ENCODE data around the gene LHFPL6.

The LHFPL6 gene

DNA sequence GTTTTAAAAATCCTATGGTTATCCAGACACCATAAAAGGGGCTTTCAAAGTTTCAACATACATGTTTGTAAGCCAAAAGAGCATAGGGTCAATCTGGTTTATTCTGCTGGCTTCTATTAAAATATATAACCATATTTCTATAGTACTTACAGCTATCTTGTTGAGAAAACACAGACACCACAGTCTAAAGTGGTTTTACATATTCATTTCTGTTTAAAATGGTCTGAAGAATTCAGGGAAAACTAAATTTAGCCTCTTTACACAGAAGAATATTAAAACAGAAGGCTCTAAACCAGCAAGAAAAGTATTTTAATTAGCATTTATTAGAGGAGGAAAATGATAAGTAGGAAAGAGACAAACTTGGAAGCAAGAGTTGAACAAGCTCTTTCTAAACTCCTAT, 203.9 kb downstream of the LHFPL6 start:
- no peak overlapping the region for H3K4me3 ChIP-seq (ENCODE audit: low read depth, low read length)
- TF ChIP-seq, protein P1, sequence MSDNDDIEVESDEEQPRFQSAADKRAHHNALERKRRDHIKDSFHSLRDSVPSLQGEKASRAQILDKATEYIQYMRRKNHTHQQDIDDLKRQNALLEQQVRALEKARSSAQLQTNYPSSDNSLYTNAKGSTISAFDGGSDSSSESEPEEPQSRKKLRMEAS (IDR thresholded peaks at IDR 0.05; ENCODE audit: low read depth, low read length): no peak
- TF ChIP-seq MYC (IDR thresholded peaks at IDR 0.05; ENCODE audit: low read depth, low read length) (no peak), POLR2A (IDR thresholded peaks at IDR 0.05; ENCODE audit: extremely low read depth, insufficient read length) (no peak)
- TF ChIP-seq, protein P2, sequence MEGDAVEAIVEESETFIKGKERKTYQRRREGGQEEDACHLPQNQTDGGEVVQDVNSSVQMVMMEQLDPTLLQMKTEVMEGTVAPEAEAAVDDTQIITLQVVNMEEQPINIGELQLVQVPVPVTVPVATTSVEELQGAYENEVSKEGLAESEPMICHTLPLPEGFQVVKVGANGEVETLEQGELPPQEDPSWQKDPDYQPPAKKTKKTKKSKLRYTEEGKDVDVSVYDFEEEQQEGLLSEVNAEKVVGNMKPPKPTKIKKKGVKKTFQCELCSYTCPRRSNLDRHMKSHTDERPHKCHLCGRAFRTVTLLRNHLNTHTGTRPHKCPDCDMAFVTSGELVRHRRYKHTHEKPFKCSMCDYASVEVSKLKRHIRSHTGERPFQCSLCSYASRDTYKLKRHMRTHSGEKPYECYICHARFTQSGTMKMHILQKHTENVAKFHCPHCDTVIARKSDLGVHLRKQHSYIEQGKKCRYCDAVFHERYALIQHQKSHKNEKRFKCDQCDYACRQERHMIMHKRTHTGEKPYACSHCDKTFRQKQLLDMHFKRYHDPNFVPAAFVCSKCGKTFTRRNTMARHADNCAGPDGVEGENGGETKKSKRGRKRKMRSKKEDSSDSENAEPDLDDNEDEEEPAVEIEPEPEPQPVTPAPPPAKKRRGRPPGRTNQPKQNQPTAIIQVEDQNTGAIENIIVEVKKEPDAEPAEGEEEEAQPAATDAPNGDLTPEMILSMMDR (IDR thresholded peaks at IDR 0.05; ENCODE audit: low read depth, low read length): no peak
- DNase-seq (ENCODE audit: low read depth): no peak

DNA sequence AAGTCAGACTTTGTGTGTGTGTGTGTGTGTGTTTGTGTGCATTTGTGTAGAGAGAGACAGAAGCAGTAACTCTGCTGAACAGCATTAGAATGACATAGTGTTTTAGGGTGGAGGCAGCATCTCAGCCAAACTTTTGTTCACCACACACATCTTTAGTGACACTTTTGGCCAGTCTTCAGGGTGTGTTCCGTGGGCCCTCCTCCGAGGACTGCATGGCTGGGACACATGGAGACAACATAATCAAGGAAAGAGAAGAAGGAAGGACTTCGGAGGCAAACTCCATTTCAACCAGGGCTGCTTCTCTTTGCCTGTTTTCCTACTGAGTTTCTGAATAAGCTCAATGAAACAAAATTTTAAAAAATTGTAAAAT, 205.1 kb downstream of the LHFPL6 start:
- no peak overlapping the region for H3K4me3 ChIP-seq (ENCODE audit: low read depth, low read length)
- DNase-seq (ENCODE audit: low read depth): no peak
- TF ChIP-seq, protein P1 (IDR thresholded peaks at IDR 0.05; ENCODE audit: low read depth, low read length): no peak
- TF ChIP-seq POLR2A (IDR thresholded peaks at IDR 0.05; ENCODE audit: extremely low read depth, insufficient read length) (no peak), MYC (IDR thresholded peaks at IDR 0.05; ENCODE audit: low read depth, low read length) (no peak)
- TF ChIP-seq, protein P2 (IDR thresholded peaks at IDR 0.05; ENCODE audit: low read depth, low read length): no peak

DNA sequence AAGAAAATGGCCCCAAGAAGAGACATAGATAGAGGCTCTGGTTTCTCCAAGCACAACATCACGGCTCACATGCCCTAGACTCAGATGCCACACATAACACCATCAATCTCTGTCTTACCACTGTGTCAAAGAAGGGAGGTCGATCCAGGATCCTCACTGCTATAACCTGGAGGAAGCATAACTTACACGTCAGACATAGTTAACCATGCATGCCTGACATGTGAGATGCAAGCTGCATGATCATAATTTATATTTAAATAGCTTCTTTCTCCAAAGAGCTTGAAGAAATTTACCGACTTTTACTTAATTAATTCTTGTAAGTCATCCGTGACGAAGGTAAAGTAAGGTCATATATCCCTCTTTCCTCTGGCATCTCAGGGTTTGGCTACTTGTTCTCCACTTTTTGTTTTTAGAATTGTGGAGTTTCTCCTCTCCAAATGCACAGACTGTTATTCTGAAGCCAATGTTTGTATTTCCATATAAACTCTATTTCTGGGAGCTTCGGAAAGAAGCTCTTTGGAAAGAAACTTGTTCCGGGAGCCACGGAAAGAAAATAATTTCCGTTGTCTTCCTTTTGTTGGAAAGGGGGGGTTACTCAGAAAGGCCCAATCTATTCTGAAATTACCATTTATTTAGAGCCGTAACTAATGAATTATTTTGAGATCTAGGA, 205.6 kb downstream of the LHFPL6 start:
- DNase-seq (ENCODE audit: low read depth): no peak
- TF ChIP-seq MYC (IDR thresholded peaks at IDR 0.05; ENCODE audit: low read depth, low read length) (no peak), POLR2A (IDR thresholded peaks at IDR 0.05; ENCODE audit: extremely low read depth, insufficient read length) (no peak)
- TF ChIP-seq, protein P1 (IDR thresholded peaks at IDR 0.05; ENCODE audit: low read depth, low read length): no peak
- TF ChIP-seq, protein P2 (IDR thresholded peaks at IDR 0.05; ENCODE audit: low read depth, low read length): no peak

DNA sequence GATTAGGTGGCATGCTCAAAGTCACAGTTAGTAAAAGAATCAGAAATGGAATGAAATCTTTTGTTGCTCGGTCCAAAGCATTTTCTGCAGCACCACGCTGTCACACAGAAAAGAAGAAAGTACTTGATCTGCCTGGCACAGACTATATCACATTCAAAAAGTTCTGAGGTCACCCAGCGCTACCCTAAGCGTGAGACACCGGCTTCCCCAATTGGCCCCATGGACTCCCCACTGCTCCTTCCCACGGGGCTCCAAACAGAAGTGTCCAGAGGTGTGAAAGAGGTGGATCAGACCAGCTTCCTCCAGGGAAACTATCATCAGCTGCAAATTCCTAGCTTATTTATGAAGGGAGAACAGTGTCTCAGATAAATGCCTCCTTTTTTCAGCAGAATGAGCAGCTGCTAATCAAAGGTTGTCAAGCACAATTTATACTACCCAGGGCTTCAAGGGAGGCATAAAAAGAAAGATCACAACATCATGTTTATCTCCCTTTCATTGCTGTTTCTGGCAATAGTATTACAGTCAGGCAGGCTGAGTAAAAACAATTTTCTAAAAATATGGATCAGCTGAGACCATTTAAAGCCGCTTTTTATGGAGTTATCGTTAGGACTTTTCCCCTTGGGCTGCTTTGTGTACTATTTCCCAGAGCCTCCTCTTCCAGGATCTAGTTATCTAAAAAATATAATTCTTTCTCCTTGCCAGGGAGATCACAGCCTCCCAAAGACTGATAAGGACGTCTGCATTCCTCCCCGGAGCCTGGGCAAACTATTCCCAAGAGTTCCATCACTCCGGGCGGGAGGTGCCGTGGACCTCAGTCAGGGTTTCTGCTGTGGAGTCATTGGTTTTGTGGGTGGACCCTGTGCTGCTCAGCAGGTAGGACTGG, 208.0 kb downstream of the LHFPL6 start:
- H3K4me3 ChIP-seq (ENCODE audit: low read depth, low read length): no peak overlapping the region
- TF ChIP-seq, protein P2 (IDR thresholded peaks at IDR 0.05; ENCODE audit: low read depth, low read length): no peak
- no peak for TF ChIP-seq MYC (IDR thresholded peaks at IDR 0.05; ENCODE audit: low read depth, low read length)
- TF ChIP-seq, protein P1 (IDR thresholded peaks at IDR 0.05; ENCODE audit: low read depth, low read length): no peak
- TF ChIP-seq POLR2A (IDR thresholded peaks at IDR 0.05; ENCODE audit: extremely low read depth, insufficient read length): no peak
- no peak for DNase-seq (ENCODE audit: low read depth)

More for the DNA sequence above, 205.6 kb downstream of the LHFPL6 start:
- H3K4me3 ChIP-seq (ENCODE audit: low read depth, low read length): no peak overlapping the region

DNA sequence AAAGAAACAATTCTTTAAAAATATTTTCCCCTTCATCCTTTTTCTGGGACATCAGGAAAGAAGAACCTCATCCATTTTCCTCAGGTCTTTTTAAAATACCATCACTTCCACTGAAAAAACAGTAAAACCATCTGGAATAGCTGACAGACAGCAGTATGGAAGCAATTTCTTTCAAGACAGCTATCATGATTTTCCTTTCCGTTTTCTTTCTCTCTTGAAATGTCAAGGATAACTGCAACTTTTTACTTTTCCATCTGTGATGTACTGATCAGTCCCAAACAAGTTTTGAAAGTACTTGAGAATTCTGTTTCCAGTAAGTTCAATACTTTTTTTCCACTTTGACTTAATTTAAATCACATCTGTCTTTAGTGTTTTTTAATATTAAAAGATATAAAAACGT, 211.2 kb downstream of the LHFPL6 start:
- H3K4me3 ChIP-seq (ENCODE audit: low read depth, low read length): no peak overlapping the region
- no peak for DNase-seq (ENCODE audit: low read depth)
- TF ChIP-seq, protein P1 (IDR thresholded peaks at IDR 0.05; ENCODE audit: low read depth, low read length): no peak
- TF ChIP-seq POLR2A (IDR thresholded peaks at IDR 0.05; ENCODE audit: extremely low read depth, insufficient read length) (no peak), MYC (IDR thresholded peaks at IDR 0.05; ENCODE audit: low read depth, low read length) (no peak)
- TF ChIP-seq, protein P2 (IDR thresholded peaks at IDR 0.05; ENCODE audit: low read depth, low read length): no peak
